Measurements from ENCODE around the gene MRE11. TPM values are rescaled to one million over a fixed set of nuclear protein-coding genes. Genes with fewer than 3 reads are reported as not detected.

The MRE11 gene
- total and polyA plus RNA-seq, 2 donors (not counting 1 experiment from before 2014, with no cell fraction given): 5.7 to 53.5 TPM

DNA sequence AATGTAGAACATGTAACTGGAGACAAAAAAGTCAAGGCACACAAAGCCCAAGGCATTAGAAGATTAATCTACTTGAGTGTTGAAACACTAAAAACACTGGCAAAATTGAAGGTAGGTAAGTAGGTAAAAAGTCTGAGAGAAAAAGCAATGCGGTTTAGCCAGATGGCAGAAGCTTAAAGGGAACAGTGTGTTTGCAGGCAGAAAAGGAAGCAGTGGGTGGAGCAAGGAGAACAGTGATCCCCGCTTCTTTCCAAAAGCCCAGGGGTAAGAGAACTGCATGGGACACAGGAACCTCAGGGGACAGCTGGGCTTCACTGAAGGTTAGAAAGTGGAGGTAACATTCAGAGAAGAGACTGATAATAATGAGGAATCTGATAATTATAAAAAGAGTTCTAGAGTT is 16.0 kb downstream of the MRE11 start:
- Mint-ChIP-seq H3K27me3 (no peaks in the 10 kb centered on the region), H3K9me3 (ENCODE audit: insufficient read depth) (no peaks in the 10 kb centered on the region), H3K4me1 (peaks cover 13% of the 10 kb centered on the region), H3K27ac (no peak overlapping the region), H3K4me3 (no peak overlapping the region)
- intact Hi-C loops (cut with micrococcal nuclease): no loop called here
- TF ChIP-seq, protein P1, sequence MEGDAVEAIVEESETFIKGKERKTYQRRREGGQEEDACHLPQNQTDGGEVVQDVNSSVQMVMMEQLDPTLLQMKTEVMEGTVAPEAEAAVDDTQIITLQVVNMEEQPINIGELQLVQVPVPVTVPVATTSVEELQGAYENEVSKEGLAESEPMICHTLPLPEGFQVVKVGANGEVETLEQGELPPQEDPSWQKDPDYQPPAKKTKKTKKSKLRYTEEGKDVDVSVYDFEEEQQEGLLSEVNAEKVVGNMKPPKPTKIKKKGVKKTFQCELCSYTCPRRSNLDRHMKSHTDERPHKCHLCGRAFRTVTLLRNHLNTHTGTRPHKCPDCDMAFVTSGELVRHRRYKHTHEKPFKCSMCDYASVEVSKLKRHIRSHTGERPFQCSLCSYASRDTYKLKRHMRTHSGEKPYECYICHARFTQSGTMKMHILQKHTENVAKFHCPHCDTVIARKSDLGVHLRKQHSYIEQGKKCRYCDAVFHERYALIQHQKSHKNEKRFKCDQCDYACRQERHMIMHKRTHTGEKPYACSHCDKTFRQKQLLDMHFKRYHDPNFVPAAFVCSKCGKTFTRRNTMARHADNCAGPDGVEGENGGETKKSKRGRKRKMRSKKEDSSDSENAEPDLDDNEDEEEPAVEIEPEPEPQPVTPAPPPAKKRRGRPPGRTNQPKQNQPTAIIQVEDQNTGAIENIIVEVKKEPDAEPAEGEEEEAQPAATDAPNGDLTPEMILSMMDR (IDR thresholded peaks at IDR 0.05): no peak
- H3K9ac ChIP-seq (ENCODE audit: low read length): no peak overlapping the region
- H3K27me3 ChIP-seq (replicated peaks in 1 of 4; ENCODE audit: control extremely low read depth in 1 of 4, control insufficient read depth in 3 of 4, insufficient read depth in 4 of 4, low read length in 3 of 4): no peaks in the 10 kb centered on the region
- ChIA-PET POLR2A (no interaction called here), CTCF (no interaction called here)
- DNase-seq (no peak), ATAC-seq (ENCODE audit: low read depth) (no peak)
- no peaks in the 10 kb centered on the region for H3K79me2 ChIP-seq (ENCODE audit: control insufficient read depth, insufficient read depth, low read length)
- 34% methylated on average over 2 of the region's 2 CpGs for WGBS (ENCODE audit: insufficient coverage)
- H3K36me3 ChIP-seq (replicated peaks in 1 of 2; ENCODE audit: control extremely low read depth in 1 of 2, control insufficient read depth in 1 of 2, extremely low read depth in 1 of 2, insufficient read depth in 2 of 2, low read length in 1 of 2): peaks cover 8 to 27% of the 10 kb centered on the region in 2 experiments
- H3K27ac ChIP-seq (ENCODE audit: low read length in 2 of 2): no peak overlapping the region
- H2AFZ ChIP-seq (ENCODE audit: insufficient read depth, low read depth, low read length, poor library complexity, severe bottlenecking): no peak overlapping the region
- no peaks in the 10 kb centered on the region for H4K20me1 ChIP-seq (ENCODE audit: control insufficient read depth, insufficient read depth, low read length, poor library complexity, severe bottlenecking)
- H3K4me3 ChIP-seq (ENCODE audit: control extremely low read depth in 1 of 5, extremely low read depth in 1 of 5, insufficient read depth in 1 of 5, low read depth in 2 of 5, low read length in 4 of 5): no peak overlapping the region
- no peaks in the 10 kb centered on the region for H3K9me3 ChIP-seq (ENCODE audit: control extremely low read depth in 1 of 3, control insufficient read depth in 2 of 3, insufficient read depth in 1 of 3, low read length in 2 of 3)
- no peak overlapping the region for H3K4me2 ChIP-seq (replicated peaks; ENCODE audit: low read depth, low read length, poor library complexity, severe bottlenecking)
- H3K4me1 ChIP-seq (ENCODE audit: control insufficient read depth in 2 of 2, insufficient read depth in 2 of 2, low read length in 2 of 2): peaks cover 4 to 8% of the 10 kb centered on the region in 2 donors

DNA sequence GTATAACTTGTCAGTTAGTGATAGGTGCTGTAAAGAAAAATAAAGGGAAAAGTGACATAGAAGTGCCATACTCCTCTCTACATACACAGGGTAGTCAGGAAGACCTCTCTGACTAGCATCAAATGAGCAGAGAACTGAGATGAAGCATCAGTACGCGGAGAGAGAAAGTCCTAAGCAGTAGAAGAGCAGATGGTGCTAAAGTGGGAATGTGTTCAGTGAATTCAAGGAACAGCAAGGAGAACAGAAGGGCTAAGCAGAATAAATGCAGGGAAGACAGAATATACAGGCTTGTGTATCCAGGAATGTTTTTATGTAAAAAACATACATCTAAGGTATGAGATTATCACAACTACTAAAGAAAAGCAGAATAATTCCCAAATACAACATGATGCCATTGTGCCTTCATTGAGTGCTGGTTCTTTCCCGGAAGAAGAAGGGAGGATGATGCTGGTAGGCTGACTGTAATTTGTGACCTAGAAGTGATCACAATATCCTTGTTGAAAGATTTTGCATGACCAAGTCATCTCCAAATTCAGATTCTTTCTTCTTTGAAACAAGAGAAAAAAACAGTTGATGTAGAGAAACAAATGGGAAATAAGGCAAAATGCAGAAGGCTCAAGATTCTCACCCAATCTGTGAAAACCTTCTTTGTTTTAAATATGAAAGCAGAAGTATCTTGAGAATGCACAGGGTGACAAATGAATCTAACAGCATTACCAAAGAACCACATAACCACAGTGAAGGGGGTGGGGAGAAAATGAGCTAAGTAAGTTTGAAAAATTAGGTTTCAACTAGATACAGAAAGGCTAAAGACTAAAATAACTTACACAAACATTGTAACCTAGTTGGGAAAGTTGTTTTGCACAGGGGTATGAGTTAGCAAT is 20.5 kb downstream of the MRE11 start:
- Histone ChIP-seq H3K9ac (ENCODE audit: low read length) (no peak overlapping the region), H3K36me3 (replicated peaks in 1 of 2; ENCODE audit: control extremely low read depth in 1 of 2, control insufficient read depth in 1 of 2, extremely low read depth in 1 of 2, insufficient read depth in 2 of 2, low read length in 1 of 2) (peaks cover 0 to 32% of the 10 kb centered on the region in 2 experiments), H4K20me1 (ENCODE audit: control insufficient read depth, insufficient read depth, low read length, poor library complexity, severe bottlenecking) (no peaks in the 10 kb centered on the region), H3K4me2 (replicated peaks; ENCODE audit: low read depth, low read length, poor library complexity, severe bottlenecking) (no peak overlapping the region), H3K27ac (ENCODE audit: low read length in 2 of 2) (no peak overlapping the region), H3K9me3 (ENCODE audit: control extremely low read depth in 1 of 3, control insufficient read depth in 2 of 3, insufficient read depth in 1 of 3, low read length in 2 of 3) (no peaks in the 10 kb centered on the region), H3K4me3 (ENCODE audit: control extremely low read depth in 1 of 5, extremely low read depth in 1 of 5, insufficient read depth in 1 of 5, low read depth in 2 of 5, low read length in 4 of 5) (no peak overlapping the region), H3K79me2 (ENCODE audit: control insufficient read depth, insufficient read depth, low read length) (no peaks in the 10 kb centered on the region), H3K27me3 (replicated peaks in 1 of 4; ENCODE audit: control extremely low read depth in 1 of 4, control insufficient read depth in 3 of 4, insufficient read depth in 4 of 4, low read length in 3 of 4) (no peaks in the 10 kb centered on the region), H3K4me1 (ENCODE audit: control insufficient read depth in 2 of 2, insufficient read depth in 2 of 2, low read length in 2 of 2) (peaks cover 4 to 8% of the 10 kb centered on the region in 2 donors), H2AFZ (ENCODE audit: insufficient read depth, low read depth, low read length, poor library complexity, severe bottlenecking) (no peak overlapping the region)
- Mint-ChIP-seq H3K27ac (no peak overlapping the region), H3K4me1 (peaks cover 13% of the 10 kb centered on the region), H3K27me3 (no peaks in the 10 kb centered on the region), H3K4me3 (no peak overlapping the region), H3K9me3 (ENCODE audit: insufficient read depth) (no peaks in the 10 kb centered on the region)
- DNase-seq (peak; percentile 24), ATAC-seq (ENCODE audit: low read depth) (no peak)
- WGBS (ENCODE audit: insufficient coverage): no CpG with 5 or more reads among the region's 3 CpGs
- TF ChIP-seq, protein P1 (IDR thresholded peaks at IDR 0.05): no peak
- no peak for TF ChIP-seq EZH2 (IDR thresholded peaks at IDR 0.05; ENCODE audit: borderline replicate concordance, insufficient read depth, low read depth, low read length, poor library complexity, severe bottlenecking)
- intact Hi-C loops (cut with micrococcal nuclease): no loop called here
- CTCF ChIA-PET: no interaction called here
- POLR2A ChIA-PET: no interaction called here

Measured in B cell (primary cell).